ENCODE results near the gene CCR5AS.

The CCR5AS gene

DNA sequence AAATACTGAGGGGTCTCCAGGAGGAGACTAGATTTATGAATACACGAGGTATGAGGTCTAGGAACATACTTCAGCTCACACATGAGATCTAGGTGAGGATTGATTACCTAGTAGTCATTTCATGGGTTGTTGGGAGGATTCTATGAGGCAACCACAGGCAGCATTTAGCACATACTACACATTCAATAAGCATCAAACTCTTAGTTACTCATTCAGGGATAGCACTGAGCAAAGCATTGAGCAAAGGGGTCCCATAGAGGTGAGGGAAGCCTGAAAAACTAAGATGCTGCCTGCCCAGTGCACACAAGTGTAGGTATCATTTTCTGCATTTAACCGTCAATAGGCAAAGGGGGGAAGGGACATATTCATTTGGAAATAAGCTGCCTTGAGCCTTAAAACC lies 31.6 kb downstream of the CCR5AS start:
- no peak for DNase-seq

DNA sequence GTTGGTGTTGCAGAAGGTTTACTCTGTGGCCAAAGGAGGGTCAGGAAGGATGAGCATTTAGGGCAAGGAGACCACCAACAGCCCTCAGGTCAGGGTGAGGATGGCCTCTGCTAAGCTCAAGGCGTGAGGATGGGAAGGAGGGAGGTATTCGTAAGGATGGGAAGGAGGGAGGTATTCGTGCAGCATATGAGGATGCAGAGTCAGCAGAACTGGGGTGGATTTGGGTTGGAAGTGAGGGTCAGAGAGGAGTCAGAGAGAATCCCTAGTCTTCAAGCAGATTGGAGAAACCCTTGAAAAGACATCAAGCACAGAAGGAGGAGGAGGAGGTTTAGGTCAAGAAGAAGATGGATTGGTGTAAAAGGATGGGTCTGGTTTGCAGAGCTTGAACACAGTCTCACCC lies 32.1 kb downstream of the CCR5AS start:
- no peak for DNase-seq

DNA sequence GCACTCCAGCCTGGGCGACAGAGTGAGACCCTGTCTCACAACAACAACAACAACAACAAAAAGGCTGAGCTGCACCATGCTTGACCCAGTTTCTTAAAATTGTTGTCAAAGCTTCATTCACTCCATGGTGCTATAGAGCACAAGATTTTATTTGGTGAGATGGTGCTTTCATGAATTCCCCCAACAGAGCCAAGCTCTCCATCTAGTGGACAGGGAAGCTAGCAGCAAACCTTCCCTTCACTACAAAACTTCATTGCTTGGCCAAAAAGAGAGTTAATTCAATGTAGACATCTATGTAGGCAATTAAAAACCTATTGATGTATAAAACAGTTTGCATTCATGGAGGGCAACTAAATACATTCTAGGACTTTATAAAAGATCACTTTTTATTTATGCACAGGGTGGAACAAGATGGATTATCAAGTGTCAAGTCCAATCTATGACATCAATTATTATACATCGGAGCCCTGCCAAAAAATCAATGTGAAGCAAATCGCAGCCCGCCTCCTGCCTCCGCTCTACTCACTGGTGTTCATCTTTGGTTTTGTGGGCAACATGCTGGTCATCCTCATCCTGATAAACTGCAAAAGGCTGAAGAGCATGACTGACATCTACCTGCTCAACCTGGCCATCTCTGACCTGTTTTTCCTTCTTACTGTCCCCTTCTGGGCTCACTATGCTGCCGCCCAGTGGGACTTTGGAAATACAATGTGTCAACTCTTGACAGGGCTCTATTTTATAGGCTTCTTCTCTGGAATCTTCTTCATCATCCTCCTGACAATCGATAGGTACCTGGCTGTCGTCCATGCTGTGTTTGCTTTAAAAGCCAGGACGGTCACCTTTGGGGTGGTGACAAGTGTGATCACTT lies 34.1 kb downstream of the CCR5AS start:
- DNase-seq = no peak

DNA sequence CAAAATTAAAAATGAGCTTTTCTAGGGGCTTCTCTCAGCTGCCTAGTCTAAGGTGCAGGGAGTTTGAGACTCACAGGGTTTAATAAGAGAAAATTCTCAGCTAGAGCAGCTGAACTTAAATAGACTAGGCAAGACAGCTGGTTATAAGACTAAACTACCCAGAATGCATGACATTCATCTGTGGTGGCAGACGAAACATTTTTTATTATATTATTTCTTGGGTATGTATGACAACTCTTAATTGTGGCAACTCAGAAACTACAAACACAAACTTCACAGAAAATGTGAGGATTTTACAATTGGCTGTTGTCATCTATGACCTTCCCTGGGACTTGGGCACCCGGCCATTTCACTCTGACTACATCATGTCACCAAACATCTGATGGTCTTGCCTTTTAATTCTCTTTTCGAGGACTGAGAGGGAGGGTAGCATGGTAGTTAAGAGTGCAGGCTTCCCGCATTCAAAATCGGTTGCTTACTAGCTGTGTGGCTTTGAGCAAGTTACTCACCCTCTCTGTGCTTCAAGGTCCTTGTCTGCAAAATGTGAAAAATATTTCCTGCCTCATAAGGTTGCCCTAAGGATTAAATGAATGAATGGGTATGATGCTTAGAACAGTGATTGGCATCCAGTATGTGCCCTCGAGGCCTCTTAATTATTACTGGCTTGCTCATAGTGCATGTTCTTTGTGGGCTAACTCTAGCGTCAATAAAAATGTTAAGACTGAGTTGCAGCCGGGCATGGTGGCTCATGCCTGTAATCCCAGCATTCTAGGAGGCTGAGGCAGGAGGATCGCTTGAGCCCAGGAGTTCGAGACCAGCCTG lies 35.1 kb downstream of the CCR5AS start:
- DNase-seq = no peak

DNA sequence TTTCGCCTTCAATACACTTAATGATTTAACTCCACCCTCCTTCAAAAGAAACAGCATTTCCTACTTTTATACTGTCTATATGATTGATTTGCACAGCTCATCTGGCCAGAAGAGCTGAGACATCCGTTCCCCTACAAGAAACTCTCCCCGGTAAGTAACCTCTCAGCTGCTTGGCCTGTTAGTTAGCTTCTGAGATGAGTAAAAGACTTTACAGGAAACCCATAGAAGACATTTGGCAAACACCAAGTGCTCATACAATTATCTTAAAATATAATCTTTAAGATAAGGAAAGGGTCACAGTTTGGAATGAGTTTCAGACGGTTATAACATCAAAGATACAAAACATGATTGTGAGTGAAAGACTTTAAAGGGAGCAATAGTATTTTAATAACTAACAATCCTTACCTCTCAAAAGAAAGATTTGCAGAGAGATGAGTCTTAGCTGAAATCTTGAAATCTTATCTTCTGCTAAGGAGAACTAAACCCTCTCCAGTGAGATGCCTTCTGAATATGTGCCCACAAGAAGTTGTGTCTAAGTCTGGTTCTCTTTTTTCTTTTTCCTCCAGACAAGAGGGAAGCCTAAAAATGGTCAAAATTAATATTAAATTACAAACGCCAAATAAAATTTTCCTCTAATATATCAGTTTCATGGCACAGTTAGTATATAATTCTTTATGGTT lies 35.9 kb downstream of the CCR5AS start, which contains the start of gene CCR5:
TSS of gene CCR5 (plus strand) at position 108 of the 680 bp plus-strand sequence. CDS start 1,957 bp downstream, outside the sequence.
- DNase-seq = no peak

DNA sequence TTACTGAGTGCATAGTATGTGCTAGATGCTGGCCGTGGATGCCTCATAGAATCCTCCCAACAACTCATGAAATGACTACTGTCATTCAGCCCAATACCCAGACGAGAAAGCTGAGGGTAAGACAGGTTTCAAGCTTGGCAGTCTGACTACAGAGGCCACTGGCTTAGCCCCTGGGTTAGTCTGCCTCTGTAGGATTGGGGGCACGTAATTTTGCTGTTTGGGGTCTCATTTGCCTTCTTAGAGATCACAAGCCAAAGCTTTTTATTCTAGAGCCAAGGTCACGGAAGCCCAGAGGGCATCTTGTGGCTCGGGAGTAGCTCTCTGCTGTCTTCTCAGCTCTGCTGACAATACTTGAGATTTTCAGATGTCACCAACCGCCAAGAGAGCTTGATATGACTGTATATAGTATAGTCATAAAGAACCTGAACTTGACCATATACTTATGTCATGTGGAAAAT lies 37.2 kb downstream of the CCR5AS start:
- no peak for DNase-seq

DNA sequence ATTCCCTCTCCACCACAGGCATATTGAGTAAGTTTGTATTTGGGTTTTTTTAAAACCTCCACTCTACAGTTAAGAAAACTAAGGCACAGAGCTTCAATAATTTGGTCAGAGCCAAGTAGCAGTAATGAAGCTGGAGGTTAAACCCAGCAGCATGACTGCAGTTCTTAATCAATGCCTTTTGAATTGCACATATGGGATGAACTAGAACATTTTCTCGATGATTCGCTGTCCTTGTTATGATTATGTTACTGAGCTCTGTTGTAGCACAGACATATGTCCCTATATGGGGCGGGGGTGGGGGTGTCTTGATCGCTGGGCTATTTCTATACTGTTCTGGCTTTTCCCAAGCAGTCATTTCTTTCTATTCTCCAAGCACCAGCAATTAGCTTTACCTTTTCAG lies 37.7 kb downstream of the CCR5AS start:
- DNase-seq = no peak

DNA sequence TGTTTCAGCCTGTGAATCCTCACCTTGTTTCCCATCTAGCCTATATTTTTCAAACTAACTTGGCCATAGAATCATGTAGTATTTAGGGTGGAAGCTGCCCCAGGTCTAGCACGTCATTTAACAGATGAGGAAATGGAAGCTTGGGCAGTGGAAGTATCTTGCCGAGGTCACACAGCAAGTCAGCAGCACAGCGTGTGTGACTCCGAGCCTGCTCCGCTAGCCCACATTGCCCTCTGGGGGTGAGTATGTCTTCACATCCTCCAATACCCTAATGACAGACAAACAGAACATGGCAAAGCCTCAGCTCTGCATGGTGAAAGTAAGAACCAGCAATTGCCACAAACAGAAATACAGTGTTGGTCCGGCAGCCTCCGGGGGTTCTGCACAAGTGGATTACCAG lies 38.3 kb downstream of the CCR5AS start:
- no peak for DNase-seq

DNA sequence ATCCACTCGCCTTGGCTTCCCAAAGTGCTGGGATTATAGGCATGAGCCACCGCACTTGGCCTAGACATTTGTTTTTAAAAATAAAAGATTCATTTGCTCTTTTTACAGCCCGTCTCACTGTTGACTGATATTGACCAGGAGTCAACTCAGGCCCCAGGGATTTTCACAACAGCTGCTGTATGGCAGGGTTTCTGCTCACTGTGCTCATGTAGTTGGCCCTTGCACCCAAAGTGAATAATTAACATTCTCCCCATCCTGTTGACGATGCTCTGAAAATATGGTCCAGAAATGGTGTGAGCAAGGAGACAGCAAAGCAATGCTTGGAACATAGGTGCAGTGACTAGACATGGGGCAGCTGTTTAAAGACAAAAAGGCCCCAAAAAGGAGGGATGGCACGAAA lies 39.1 kb downstream of the CCR5AS start:
- no peak for DNase-seq

DNA sequence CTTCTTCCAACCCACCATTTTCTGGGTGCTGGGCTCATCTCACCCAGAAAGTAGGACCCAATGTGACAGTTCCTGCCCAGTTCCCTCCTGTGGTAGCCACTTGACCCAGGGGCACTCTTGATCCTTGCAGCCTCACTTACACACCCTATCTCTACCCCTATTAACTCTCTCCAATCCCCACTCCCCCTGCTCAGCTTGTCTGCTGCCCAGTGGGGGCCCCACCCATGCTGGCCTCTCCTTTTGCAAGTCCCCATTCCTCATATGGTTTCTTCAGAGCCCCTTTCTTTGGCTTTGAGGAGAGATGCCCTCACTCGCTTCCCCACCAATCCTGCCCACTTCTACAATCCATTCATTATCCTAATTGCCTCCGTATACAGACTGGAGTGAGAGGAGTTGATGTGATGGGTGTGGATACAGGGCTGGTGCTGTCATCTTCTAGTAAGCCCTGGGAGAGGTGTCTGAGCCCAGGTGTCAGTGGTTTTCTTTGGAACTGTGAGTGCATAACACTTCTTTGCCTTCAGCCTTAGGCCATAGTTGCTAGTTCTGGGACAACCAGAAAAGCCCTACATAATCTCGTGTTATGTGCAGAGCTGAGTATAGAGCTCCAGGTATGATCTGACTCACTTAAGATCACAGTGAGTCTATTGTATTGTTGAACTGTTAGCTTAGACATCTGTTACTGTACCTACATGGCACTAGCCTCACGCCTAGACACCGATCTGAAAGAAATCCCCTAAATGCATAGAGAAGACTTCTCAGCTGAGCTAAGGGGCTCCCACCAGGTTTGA lies 40.9 kb downstream of the CCR5AS start:
- DNase-seq = no peak

DNA sequence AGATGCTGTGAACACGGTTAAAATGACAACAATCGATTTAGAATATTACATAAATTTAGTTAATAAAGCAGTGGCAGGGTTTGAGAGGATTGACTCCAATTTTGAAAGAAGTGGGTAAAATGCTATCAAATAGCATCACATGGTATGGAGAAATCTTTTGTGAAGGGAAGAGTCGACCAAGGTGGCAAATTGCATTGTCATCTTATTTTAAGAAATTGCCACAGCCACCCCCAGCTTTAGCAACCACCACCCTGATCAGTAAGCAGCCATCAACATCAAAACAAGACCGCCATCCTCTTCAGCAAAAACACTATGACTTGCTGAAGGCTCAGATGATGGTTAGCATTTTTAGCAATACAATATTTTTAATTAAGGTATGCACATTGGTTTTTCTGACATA lies 41.8 kb downstream of the CCR5AS start:
- no peak for DNase-seq

DNA sequence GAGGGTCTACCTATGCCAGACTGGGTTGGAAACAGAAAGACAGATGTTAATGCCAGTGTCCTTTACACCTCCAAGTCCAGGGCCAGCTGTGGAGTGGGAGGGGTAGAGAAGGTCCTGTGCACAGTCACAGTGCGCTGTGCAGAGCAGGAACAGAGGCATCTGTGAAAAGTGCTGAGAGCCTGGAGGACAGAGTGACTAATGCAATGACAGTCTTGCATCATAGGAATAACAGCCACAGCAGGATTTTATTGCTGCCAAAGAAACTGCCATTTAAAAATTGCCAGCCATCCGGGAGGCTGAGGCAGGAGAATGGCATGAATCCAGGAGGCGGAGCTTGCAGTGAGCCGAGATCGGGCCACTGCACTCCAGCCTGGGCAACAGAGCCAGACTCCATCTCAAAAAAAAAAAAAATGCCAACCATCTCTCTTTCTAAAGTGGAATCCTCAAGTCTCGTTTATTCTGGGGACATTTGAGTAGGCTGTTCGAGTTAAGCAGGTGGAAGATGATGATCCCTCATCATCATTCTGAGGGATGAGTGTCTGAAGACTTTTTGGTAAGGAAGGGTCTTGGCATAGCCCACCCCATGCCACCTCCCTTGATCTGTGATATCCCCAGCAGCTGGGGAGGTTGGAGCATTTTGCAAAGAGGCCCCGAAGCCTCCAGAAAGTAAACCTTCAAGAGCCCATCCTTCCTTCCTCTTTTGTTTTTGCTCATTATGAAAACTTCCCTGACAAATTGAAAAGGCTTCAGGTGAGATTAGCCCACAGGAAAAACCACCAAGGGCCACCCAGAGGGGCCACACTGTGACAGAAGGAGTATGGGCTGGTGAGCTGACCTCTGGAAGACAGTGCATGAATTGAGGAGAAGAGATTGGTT lies 45.2 kb downstream of the CCR5AS start:
- DNase-seq = no peak

DNA sequence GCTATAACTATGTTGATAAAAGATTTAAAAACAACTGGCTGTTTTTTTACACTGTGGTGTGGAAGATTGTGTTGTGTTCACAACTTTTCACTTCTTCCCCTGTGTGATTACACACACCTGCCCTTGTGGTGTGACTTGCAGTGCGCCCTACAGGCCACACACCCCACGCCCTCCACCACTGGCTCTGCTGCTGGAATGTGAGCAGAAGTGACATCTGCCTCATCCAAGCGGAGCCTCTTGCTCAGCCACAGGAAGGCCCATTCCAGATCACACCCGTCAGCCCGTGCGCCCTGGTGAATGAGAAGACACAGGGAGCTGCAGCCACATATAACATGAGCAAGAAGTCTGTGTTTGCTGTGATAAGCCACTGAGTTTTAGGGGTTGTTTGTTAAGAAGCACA lies 46.0 kb downstream of the CCR5AS start:
- DNase-seq = no peak

DNA sequence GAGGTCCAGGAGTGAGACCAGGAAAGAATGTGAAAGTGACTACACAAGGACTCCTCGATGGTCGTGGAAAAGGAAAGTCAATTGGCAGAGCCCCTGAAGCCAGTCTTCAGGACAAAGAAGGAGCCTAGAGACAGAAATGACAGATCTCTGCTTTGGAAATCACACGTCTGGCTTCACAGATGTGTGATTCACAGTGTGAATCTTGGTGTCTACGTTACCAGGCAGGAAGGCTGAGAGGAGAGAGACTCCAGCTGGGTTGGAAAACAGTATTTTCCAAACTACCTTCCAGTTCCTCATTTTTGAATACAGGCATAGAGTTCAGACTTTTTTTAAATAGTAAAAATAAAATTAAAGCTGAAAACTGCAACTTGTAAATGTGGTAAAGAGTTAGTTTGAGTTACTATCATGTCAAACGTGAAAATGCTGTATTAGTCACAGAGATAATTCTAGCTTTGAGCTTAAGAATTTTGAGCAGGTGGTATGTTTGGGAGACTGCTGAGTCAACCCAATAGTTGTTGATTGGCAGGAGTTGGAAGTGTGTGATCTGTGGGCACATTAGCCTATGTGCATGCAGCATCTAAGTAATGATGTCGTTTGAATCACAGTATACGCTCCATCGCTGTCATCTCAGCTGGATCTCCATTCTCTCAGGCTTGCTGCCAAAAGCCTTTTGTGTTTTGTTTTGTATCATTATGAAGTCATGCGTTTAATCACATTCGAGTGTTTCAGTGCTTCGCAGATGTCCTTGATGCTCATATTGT lies 47.0 kb downstream of the CCR5AS start:
- no peak for DNase-seq

DNA sequence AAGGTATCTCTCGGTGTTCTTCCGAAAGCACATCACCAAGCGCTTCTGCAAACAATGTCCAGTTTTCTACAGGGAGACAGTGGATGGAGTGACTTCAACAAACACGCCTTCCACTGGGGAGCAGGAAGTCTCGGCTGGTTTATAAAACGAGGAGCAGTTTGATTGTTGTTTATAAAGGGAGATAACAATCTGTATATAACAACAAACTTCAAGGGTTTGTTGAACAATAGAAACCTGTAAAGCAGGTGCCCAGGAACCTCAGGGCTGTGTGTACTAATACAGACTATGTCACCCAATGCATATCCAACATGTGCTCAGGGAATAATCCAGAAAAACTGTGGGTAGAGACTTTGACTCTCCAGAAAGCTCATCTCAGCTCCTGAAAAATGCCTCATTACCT lies 48.4 kb downstream of the CCR5AS start:
- DNase-seq = no peak

DNA sequence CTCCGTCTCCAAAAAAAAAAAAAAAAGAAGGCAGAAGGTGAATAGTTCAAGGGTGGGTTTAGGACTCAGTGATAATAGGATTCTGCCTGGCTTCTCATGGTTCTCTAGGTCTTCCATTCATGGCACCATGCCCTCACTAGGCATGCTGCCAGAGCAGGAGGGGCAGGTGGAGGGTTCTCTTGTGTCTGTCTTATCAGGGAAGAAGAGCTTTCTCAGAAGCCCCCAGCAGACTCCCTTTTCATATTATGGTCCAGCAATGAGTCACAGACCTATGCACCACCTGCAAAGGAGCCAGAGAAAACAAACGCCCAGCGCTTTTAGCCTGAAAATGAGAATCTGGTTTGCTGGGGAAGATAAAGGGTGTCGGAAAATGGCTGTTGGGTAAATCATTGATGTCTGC lies 50.0 kb downstream of the CCR5AS start:
- DNase-seq = no peak

DNA sequence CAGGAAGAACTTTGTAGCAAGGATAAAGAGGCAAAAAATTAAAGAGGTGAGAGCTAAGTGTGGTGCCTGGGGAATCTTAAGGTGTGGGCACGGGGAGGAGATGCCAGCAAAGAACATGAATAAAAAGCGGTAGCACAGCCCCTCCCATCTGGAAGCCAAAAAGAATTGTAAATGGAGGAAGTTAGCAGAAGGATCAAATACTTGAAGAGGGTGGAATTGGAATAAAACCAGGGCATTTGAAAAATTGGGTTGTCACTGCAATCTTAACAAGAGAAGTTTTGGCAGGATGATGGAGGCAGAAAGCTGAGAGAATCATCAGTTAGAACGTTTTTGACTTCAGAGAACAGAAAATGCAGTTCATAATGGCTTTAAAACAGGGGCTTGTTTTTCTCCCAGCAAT lies 50.6 kb downstream of the CCR5AS start:
- DNase-seq = no peak

DNA sequence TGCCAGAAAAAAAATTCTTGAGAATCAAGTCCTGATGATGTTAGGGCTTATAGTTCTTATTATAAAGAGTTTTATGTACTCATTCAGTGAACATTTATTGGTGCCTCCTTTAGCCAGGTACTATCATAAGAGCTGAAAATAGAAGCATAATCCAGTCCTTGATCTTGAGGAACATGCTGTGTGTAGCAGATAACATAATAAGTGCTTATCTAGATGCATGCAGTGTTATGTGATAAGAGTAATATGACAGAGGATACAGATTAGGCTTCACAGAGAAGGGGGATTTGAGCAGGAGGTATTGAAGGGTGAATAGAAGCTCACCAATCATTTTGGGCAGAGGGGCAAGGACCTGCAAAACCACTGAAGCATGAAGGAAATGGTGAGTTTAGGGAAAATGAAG lies 51.9 kb downstream of the CCR5AS start:
- DNase-seq = no peak

DNA sequence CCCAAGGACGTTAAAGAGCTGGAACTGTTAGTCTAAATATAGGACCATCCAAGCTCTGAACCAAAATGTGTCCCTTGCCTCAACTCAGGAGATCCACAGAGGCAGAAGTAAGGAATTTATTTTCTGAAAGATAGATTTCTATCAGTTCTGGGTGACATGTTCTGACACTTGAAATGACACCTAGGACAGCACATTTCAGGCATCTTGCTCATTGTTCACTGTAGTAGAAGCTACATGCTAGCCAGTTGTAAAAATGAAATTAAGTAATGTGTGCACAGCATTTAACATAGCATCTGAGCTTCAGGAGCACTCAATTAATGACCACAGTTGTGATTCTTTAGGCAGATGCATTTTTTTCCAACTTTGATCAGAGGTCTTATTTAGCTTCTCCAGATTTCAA lies 52.4 kb downstream of the CCR5AS start:
- no peak for DNase-seq

DNA sequence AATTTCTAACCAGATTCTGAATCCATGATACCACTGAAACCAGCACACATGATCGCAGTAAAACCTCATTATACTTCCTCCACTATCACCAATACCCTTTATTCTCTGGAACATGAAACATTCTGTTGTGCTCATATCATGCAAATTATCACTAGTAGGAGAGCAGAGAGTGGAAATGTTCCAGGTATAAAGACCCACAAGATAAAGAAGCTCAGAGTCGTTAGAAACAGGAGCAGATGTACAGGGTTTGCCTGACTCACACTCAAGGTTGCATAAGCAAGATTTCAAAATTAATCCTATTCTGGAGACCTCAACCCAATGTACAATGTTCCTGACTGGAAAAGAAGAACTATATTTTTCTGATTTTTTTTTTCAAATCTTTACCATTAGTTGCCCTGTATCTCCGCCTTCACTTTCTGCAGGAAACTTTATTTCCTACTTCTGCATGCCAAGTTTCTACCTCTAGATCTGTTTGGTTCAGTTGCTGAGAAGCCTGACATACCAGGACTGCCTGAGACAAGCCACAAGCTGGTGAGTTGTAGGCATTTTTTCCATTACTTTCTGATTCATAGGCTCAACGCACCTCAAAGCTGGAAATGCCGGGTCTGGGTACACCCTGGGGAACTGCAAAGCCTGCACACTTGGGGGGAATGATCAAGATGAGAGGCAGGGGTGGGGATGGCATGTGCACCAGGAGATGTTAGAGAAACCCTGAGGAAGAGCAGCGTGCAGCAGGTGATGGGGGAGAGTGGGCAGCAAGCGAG lies 53.0 kb downstream of the CCR5AS start, which contains the start of gene CCR2:
TSS of gene CCR2 (plus strand) at position 465 of the 764 bp plus-strand sequence. CDS start 3,417 bp downstream, outside the sequence.
- DNase-seq = no peak
